ENCODE data around the gene PHACTR1. TPM values are rescaled to one million over a fixed set of nuclear protein-coding genes. Genes with fewer than 3 reads are reported as not detected.

PHACTR1 gene
- total RNA-seq, 1 donor from 2014 or later = 50.7 TPM

GRCh38 chr6:13099771-13100170, 383.2 kb downstream of the PHACTR1 start:
- Mint-ChIP-seq H3K9me3 (ENCODE audit: unreplicated experiment) (no peaks in the 10 kb centered on the region), H3K27me3 (ENCODE audit: unreplicated experiment) (no peaks in the 10 kb centered on the region), H3K36me3 (ENCODE audit: unreplicated experiment) (no peaks in the 10 kb centered on the region), H3K27ac (ENCODE audit: unreplicated experiment) (no peak overlapping the region), H3K4me3 (ENCODE audit: unreplicated experiment) (no peak overlapping the region), H3K4me1 (ENCODE audit: low read depth, unreplicated experiment) (peaks cover 2% of the 10 kb centered on the region)
- peak; percentile 79 for TF ChIP-seq CTCF (IDR thresholded peaks at IDR 0.05; ENCODE audit: partially characterized antibody, unreplicated experiment)
- DNase-seq = no peak

GRCh38 chr6:13101409-13101808, 384.8 kb downstream of the PHACTR1 start:
- H3K9me3 Mint-ChIP-seq (ENCODE audit: unreplicated experiment) = no peaks in the 10 kb centered on the region
- no peak overlapping the region for H3K4me3 Mint-ChIP-seq (ENCODE audit: unreplicated experiment)
- peaks cover 2% of the 10 kb centered on the region for H3K4me1 Mint-ChIP-seq (ENCODE audit: low read depth, unreplicated experiment)
- no peaks in the 10 kb centered on the region for H3K27me3 Mint-ChIP-seq (ENCODE audit: unreplicated experiment)
- H3K27ac Mint-ChIP-seq (ENCODE audit: unreplicated experiment) = no peak overlapping the region
- H3K36me3 Mint-ChIP-seq (ENCODE audit: unreplicated experiment) = no peaks in the 10 kb centered on the region
- no peak for TF ChIP-seq CTCF (IDR thresholded peaks at IDR 0.05; ENCODE audit: partially characterized antibody, unreplicated experiment)
- DNase-seq = no peak

GRCh38 chr6:13101985-13102384, 385.4 kb downstream of the PHACTR1 start:
- no peak for TF ChIP-seq CTCF (IDR thresholded peaks at IDR 0.05; ENCODE audit: partially characterized antibody, unreplicated experiment)
- no peak for DNase-seq
- Mint-ChIP-seq H3K9me3 (ENCODE audit: unreplicated experiment) (no peaks in the 10 kb centered on the region), H3K27ac (ENCODE audit: unreplicated experiment) (no peak overlapping the region), H3K27me3 (ENCODE audit: unreplicated experiment) (no peaks in the 10 kb centered on the region), H3K4me1 (ENCODE audit: low read depth, unreplicated experiment) (peaks cover 2% of the 10 kb centered on the region), H3K4me3 (ENCODE audit: unreplicated experiment) (no peak overlapping the region), H3K36me3 (ENCODE audit: unreplicated experiment) (no peaks in the 10 kb centered on the region)

GRCh38 chr6:13103169-13103568, 386.6 kb downstream of the PHACTR1 start:
- DNase-seq = no peak
- Mint-ChIP-seq H3K36me3 (ENCODE audit: unreplicated experiment) (no peaks in the 10 kb centered on the region), H3K4me3 (ENCODE audit: unreplicated experiment) (no peak overlapping the region), H3K27ac (ENCODE audit: unreplicated experiment) (no peak overlapping the region), H3K27me3 (ENCODE audit: unreplicated experiment) (no peaks in the 10 kb centered on the region), H3K9me3 (ENCODE audit: unreplicated experiment) (no peaks in the 10 kb centered on the region), H3K4me1 (ENCODE audit: low read depth, unreplicated experiment) (peaks cover 2% of the 10 kb centered on the region)
- no peak for TF ChIP-seq CTCF (IDR thresholded peaks at IDR 0.05; ENCODE audit: partially characterized antibody, unreplicated experiment)

GRCh38 chr6:13105139-13105538, 388.6 kb downstream of the PHACTR1 start:
- Mint-ChIP-seq H3K27ac (ENCODE audit: unreplicated experiment) (no peak overlapping the region), H3K4me1 (ENCODE audit: low read depth, unreplicated experiment) (peaks cover 2% of the 10 kb centered on the region), H3K36me3 (ENCODE audit: unreplicated experiment) (peaks cover 6% of the 10 kb centered on the region), H3K27me3 (ENCODE audit: unreplicated experiment) (no peaks in the 10 kb centered on the region), H3K4me3 (ENCODE audit: unreplicated experiment) (no peak overlapping the region), H3K9me3 (ENCODE audit: unreplicated experiment) (no peaks in the 10 kb centered on the region)
- no peak for TF ChIP-seq CTCF (IDR thresholded peaks at IDR 0.05; ENCODE audit: partially characterized antibody, unreplicated experiment)
- DNase-seq = no peak

Measured in glutamatergic neuron (in vitro differentiated cells).